NCI-H82 (cell line): ENCODE results near the gene NCOA5.

ENCODE experiments used
- DNase-seq: peaks from one replicate; lab custom pipeline; 2025; lab: John Stamatoyannopoulos, UW

Gene NCOA5

GRCh38 chr20:46062151-46062550 is 27.6 kb downstream of the NCOA5 start:
- peak; percentile 13 for DNase-seq

- DNase-seq = no peak
Measured at GRCh38 chr20:46060975-46061374, 28.8 kb downstream of the NCOA5 start.

GRCh38 chr20:46060301-46060881 is 29.4 kb downstream of the NCOA5 start:
- DNase-seq = no peak

- DNase-seq = peak; percentile 45
Measured at GRCh38 chr20:46058599-46059281, 31.0 kb downstream of the NCOA5 start.

- DNase-seq = no peak
Measured at GRCh38 chr20:46057856-46058598, 31.7 kb downstream of the NCOA5 start.

GRCh38 chr20:46056970-46057855 is 32.5 kb downstream of the NCOA5 start:
- no peak for DNase-seq

- DNase-seq = no peak
Measured at GRCh38 chr20:46056027-46056833, 33.5 kb downstream of the NCOA5 start.

- peak; percentile 37 for DNase-seq
Measured at GRCh38 chr20:46055269-46055668, 34.5 kb downstream of the NCOA5 start.

GRCh38 chr20:46054606-46055005 is 35.2 kb downstream of the NCOA5 start:
- DNase-seq = no peak

GRCh38 chr20:46053416-46053815 is 36.3 kb downstream of the NCOA5 start:
- no peak for DNase-seq

- peak; percentile 45 for DNase-seq
Measured at GRCh38 chr20:46051556-46052308, 38.0 kb downstream of the NCOA5 start.

GRCh38 chr20:46050885-46051284 is 38.9 kb downstream of the NCOA5 start:
- no peak for DNase-seq

GRCh38 chr20:46050444-46050843 is 39.3 kb downstream of the NCOA5 start:
- DNase-seq = no peak

GRCh38 chr20:46049815-46050214 is 39.9 kb downstream of the NCOA5 start:
- no peak for DNase-seq

- no peak for DNase-seq
Measured at GRCh38 chr20:46049190-46049589, 40.6 kb downstream of the NCOA5 start.

GRCh38 chr20:46047821-46048220 is 41.9 kb downstream of the NCOA5 start:
- DNase-seq = no peak

- DNase-seq = no peak
Measured at GRCh38 chr20:46046588-46047310, 43.0 kb downstream of the NCOA5 start.

- DNase-seq = no peak
Measured at GRCh38 chr20:46044896-46045295, 44.9 kb downstream of the NCOA5 start.

GRCh38 chr20:46043556-46043955 is 46.2 kb downstream of the NCOA5 start:
- no peak for DNase-seq
